HepG2 (cell line): ENCODE data around the gene MOGAT3. TPM values are rescaled to one million over a fixed set of nuclear protein-coding genes. Genes with fewer than 3 reads are reported as not detected.
A peak's percentile ranks its signal among the peaks of the same experiment; 100 is the strongest.

Experiments used
- ARNT ChIP-seq: fragments of 450-650 bp; IDR thresholded peaks from 2 replicates; pipeline ENCODE4 v1.6.1; 2017
- DMTF1 ChIP-seq: sonication (generic); formaldehyde crosslinking; IDR thresholded peaks from 2 replicates; pipeline ENCODE4 v1.4.0; 2020; ENCODE audit warnings: mild to moderate bottlenecking, missing genetic modification reagents
- FOXA3 ChIP-seq: IDR thresholded peaks from 2 replicates; pipeline ENCODE4 v1.6.1; 2016; ENCODE audit warnings: missing genetic modification reagents, missing compliant biosample characterization
- HOXD1 ChIP-seq: sonication (generic); formaldehyde crosslinking; IDR thresholded peaks from 2 replicates; pipeline ENCODE4 v1.5.0; 2020; ENCODE audit warnings: missing genetic modification reagents
- IKZF1 ChIP-seq: fragments of 450-650 bp; IDR thresholded peaks from 2 replicates; pipeline ENCODE4 v1.7.1; 2016
- KDM3A ChIP-seq: IDR thresholded peaks from 2 replicates; pipeline ENCODE4 v1.6.1; 2018; ENCODE audit warnings: low read depth, missing compliant biosample characterization
- STAG1 ChIP-seq: sonication (generic); formaldehyde crosslinking; IDR thresholded peaks from 2 replicates; pipeline ENCODE4 v1.4.0; 2020; ENCODE audit warnings: missing genetic modification reagents
- TBL1XR1 ChIP-seq: fragments of 150-350 bp; IDR thresholded peaks from 2 replicates; pipeline ENCODE4 v1.6.1; 2014; ENCODE audit warnings: borderline replicate concordance, low read length; ENCODE audit not compliant: partially characterized antibody
- TOE1 ChIP-seq: sonication (generic); formaldehyde crosslinking; IDR thresholded peaks from 2 replicates; pipeline ENCODE4 v1.4.0; 2020; ENCODE audit warnings: mild to moderate bottlenecking, missing genetic modification reagents
- ZBTB20 ChIP-seq: sonication (generic); formaldehyde crosslinking; IDR thresholded peaks from 2 replicates; pipeline ENCODE4 v1.8.1; 2023; ENCODE audit warnings: missing genetic modification reagents, low read depth, mild to moderate bottlenecking, borderline replicate concordance
- ZFY ChIP-seq: sonication (generic); formaldehyde crosslinking; IDR thresholded peaks from 2 replicates; pipeline ENCODE4 v1.4.0; 2020; ENCODE audit warnings: missing genetic modification reagents
- ZKSCAN8 ChIP-seq: IDR thresholded peaks from 2 replicates; pipeline ENCODE4 v1.6.1; 2016; ENCODE audit warnings: borderline replicate concordance, missing genetic modification reagents, missing compliant biosample characterization
- ZNF549 ChIP-seq: sonication (generic); formaldehyde crosslinking; IDR thresholded peaks from 2 replicates; pipeline ENCODE4 v1.5.0; 2020; ENCODE audit warnings: missing genetic modification reagents
- ZSCAN25 ChIP-seq: sonication (generic); formaldehyde crosslinking; IDR thresholded peaks from 2 replicates; pipeline ENCODE4 v1.8.0; 2022; ENCODE audit warnings: mild to moderate bottlenecking, missing genetic modification reagents
- polyA plus RNA-seq, 8 experiments: library from polyadenylated mRNA; depleted of rRNA in 3 of 8; stranded (reverse) in 7 of 8; unstranded in 1 of 8; fragments of >200 nt; fragmentation: Illumina TruSeq in 4 of 8; extraction: Trizol in 4 of 8; gene quantifications; 2 replicates each; pipeline versions ENCODE4 v1.2.1 to v1.2.3, GENCODE V29; 2011 to 2016; ENCODE audit warnings: low read depth in 4 of 8, missing spikeins in 1 of 8, mixed read lengths in 1 of 8; ENCODE audit not compliant: insufficient read depth in 1 of 8
- total RNA-seq, 5 experiments: library from RNA; depleted of rRNA; stranded (reverse); fragments of >200 nt; fragmentation: Illumina TruSeq; extraction: Trizol; gene quantifications; 2 replicates each; pipeline ENCODE4 v1.2.3, GENCODE V29; 2016; ENCODE audit warnings: low read depth in 1 of 5
- TF ChIP-seq, protein P1 (sequence below): sonication (generic); formaldehyde crosslinking; IDR thresholded peaks from 2 replicates; pipeline ENCODE4 v1.4.0; 2020; ENCODE audit warnings: missing genetic modification reagents
- TF ChIP-seq, protein P2 (sequence below): sonication (generic); formaldehyde crosslinking; IDR thresholded peaks from 2 replicates; pipeline ENCODE4 v1.4.0; 2020; ENCODE audit warnings: mild to moderate bottlenecking, missing genetic modification reagents
- TF ChIP-seq, protein P3 (sequence below): sonication (generic); formaldehyde crosslinking; IDR thresholded peaks from 2 replicates; pipeline ENCODE4 v1.5.0; 2020; ENCODE audit warnings: missing genetic modification reagents
- TF ChIP-seq, protein P4 (sequence below): sonication (generic); formaldehyde crosslinking; IDR thresholded peaks from 2 replicates; pipeline ENCODE4 v1.5.1; 2020; ENCODE audit warnings: mild to moderate bottlenecking, moderate library complexity, missing genetic modification reagents
- TF ChIP-seq, protein P5 (sequence below): sonication (generic); formaldehyde crosslinking; IDR thresholded peaks from 2 replicates; pipeline ENCODE4 v1.4.0; 2020; ENCODE audit warnings: mild to moderate bottlenecking, low read depth, missing genetic modification reagents
- TF ChIP-seq, protein P6 (sequence below): sonication (generic); formaldehyde crosslinking; IDR thresholded peaks from 2 replicates; pipeline ENCODE4 v1.8.1; 2022; ENCODE audit warnings: mild to moderate bottlenecking, missing genetic modification reagents

Gene MOGAT3
- total and polyA plus RNA-seq, 2 of the 13 experiments (the other 11 are each of a cell fraction or from before 2014, with no cell fraction given), result 22.5 to 30.5 TPM

GRCh38 chr7:101165075-101165957 lies 35.5 kb downstream of the MOGAT3 start, which contains the start of gene VGF (continued):
- TF ChIP-seq, protein P1, sequence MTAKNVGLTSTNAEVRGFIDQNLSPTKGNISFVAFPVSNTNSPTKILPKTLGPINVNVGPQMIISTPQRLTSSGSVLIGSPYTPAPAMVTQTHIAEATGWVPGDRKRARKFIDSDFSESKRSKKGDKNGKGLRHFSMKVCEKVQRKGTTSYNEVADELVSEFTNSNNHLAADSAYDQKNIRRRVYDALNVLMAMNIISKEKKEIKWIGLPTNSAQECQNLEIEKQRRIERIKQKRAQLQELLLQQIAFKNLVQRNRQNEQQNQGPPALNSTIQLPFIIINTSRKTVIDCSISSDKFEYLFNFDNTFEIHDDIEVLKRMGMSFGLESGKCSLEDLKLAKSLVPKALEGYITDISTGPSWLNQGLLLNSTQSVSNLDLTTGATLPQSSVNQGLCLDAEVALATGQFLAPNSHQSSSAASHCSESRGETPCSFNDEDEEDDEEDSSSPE (CRISPR knock-in tag), result peak; percentile 78
- TF ChIP-seq IKZF1 (no peak), ARNT (no peak), FOXA3 (peak; percentile 79), ZNF549 (CRISPR knock-in tag) (no peak), STAG1 (no peak), DMTF1 (no peak), HOXD1 (CRISPR knock-in tag) (peak; percentile 99), ZFY (CRISPR knock-in tag) (peak; percentile 69), ZBTB20 (CRISPR knock-in tag) (peak; percentile 96), TBL1XR1 (no peak), ZSCAN25 (CRISPR knock-in tag) (peak; percentile 87; the same call in 1 of the 2 replicates), KDM3A (CRISPR knock-in tag) (peak; percentile 92; the same call in 1 of the 2 replicates), ZKSCAN8 (CRISPR knock-in tag) (peak; percentile 80; the same call in 1 of the 2 replicates), TOE1 (CRISPR knock-in tag) (peak; percentile 88)
- TF ChIP-seq, protein P2, sequence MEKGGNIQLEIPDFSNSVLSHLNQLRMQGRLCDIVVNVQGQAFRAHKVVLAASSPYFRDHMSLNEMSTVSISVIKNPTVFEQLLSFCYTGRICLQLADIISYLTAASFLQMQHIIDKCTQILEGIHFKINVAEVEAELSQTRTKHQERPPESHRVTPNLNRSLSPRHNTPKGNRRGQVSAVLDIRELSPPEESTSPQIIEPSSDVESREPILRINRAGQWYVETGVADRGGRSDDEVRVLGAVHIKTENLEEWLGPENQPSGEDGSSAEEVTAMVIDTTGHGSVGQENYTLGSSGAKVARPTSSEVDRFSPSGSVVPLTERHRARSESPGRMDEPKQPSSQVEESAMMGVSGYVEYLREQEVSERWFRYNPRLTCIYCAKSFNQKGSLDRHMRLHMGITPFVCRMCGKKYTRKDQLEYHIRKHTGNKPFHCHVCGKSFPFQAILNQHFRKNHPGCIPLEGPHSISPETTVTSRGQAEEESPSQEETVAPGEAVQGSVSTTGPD (CRISPR knock-in tag), result no peak
- TF ChIP-seq, protein P3, sequence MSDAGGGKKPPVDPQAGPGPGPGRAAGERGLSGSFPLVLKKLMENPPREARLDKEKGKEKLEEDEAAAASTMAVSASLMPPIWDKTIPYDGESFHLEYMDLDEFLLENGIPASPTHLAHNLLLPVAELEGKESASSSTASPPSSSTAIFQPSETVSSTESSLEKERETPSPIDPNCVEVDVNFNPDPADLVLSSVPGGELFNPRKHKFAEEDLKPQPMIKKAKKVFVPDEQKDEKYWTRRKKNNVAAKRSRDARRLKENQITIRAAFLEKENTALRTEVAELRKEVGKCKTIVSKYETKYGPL (CRISPR knock-in tag), result peak; percentile 95
- TF ChIP-seq, protein P4, sequence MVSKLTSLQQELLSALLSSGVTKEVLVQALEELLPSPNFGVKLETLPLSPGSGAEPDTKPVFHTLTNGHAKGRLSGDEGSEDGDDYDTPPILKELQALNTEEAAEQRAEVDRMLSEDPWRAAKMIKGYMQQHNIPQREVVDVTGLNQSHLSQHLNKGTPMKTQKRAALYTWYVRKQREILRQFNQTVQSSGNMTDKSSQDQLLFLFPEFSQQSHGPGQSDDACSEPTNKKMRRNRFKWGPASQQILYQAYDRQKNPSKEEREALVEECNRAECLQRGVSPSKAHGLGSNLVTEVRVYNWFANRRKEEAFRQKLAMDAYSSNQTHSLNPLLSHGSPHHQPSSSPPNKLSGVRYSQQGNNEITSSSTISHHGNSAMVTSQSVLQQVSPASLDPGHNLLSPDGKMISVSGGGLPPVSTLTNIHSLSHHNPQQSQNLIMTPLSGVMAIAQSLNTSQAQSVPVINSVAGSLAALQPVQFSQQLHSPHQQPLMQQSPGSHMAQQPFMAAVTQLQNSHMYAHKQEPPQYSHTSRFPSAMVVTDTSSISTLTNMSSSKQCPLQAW (CRISPR knock-in tag), result peak; percentile 78; the same call in 1 of the 2 replicates
- TF ChIP-seq, protein P5, sequence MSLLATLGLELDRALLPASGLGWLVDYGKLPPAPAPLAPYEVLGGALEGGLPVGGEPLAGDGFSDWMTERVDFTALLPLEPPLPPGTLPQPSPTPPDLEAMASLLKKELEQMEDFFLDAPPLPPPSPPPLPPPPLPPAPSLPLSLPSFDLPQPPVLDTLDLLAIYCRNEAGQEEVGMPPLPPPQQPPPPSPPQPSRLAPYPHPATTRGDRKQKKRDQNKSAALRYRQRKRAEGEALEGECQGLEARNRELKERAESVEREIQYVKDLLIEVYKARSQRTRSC (CRISPR knock-in tag), result peak; percentile 91; the same call in 1 of the 2 replicates
- TF ChIP-seq, protein P6, sequence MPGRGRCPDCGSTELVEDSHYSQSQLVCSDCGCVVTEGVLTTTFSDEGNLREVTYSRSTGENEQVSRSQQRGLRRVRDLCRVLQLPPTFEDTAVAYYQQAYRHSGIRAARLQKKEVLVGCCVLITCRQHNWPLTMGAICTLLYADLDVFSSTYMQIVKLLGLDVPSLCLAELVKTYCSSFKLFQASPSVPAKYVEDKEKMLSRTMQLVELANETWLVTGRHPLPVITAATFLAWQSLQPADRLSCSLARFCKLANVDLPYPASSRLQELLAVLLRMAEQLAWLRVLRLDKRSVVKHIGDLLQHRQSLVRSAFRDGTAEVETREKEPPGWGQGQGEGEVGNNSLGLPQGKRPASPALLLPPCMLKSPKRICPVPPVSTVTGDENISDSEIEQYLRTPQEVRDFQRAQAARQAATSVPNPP (CRISPR knock-in tag), result peak; percentile 77; the same call in 1 of the 2 replicates
